HepG2 (cell line): ENCODE data around the gene GOT1. TPM values are rescaled to one million over a fixed set of nuclear protein-coding genes. Genes with fewer than 3 reads are reported as not detected.

Source experiments
- ATAC-seq: fragments of 200-7000 bp; cut with Tn5 transposase; 3 replicates; pipeline ENCODE4 v1.9.1; 2020; ENCODE audit warnings: mild to moderate bottlenecking, moderate library complexity
- BruUV-seq: library from RNA; stranded (reverse); fragments of 400-500 nt; replicated peaks from 2 replicates; lab custom pipeline; 2021; lab: Mats Ljungman, UMichigan
- CTCF ChIA-PET: fragments of 300-600 bp; formaldehyde crosslinking; extraction: SDS; loops from one replicate; lab custom pipeline; 2021; ENCODE audit warnings: low total read pairs, inconsistent platforms, low intra/inter-chr PET ratio; lab: Yijun Ruan, JAX
- POLR2A ChIA-PET: fragments of 350-600 bp; sonication (Branson Sonifier 250); formaldehyde crosslinking; loops from one replicate; lab custom pipeline; 2020; ENCODE audit warnings: antibody characterized with exemption, inconsistent platforms; lab: Yijun Ruan, JAX
- DNase-seq: peaks from one replicate; pipeline ENCODE4 v3.0.0-alpha.2; 2015; ENCODE audit warnings: low spot score
- FAIRE-seq: peaks from 3 replicates; lab custom pipeline; 2011; peaks lifted over from hg19 to GRCh38; lab: Jason Lieb, UNC
- H2AFZ ChIP-seq: one replicate; pipeline ENCODE4 v1.6.1; 2011; ENCODE audit warnings: low read length, inconsistent platforms
- H3K27ac ChIP-seq: fragments of 300-600 bp; 3 replicates; pipeline ENCODE4 v1.8.0; 2011; ENCODE audit warnings: mixed run types, mild to moderate bottlenecking, mixed read lengths, low read length, inconsistent platforms; ENCODE audit not compliant: insufficient read depth; ENCODE audit errors: extremely low read length
- H3K27me3 ChIP-seq, 2 experiments: fragments of 200-600 bp in 1 of 2; 2 replicates in 1 of 2; 3 replicates in 1 of 2; pipeline versions ENCODE4 v1.6.0 to v1.8.0; 2011; ENCODE audit warnings: low read length in 2 of 2, mild to moderate bottlenecking in 2 of 2, moderate library complexity in 2 of 2, inconsistent platforms in 1 of 2; ENCODE audit not compliant: insufficient read depth in 2 of 2, control insufficient read depth in 1 of 2
- H3K36me3 ChIP-seq, 2 experiments: fragments of 200-600 bp in 1 of 2; replicated peaks in 1 of 2; 2 replicates in 1 of 2; 3 replicates in 1 of 2; pipeline versions ENCODE4 v1.5.1 to v1.8.0; 2011; ENCODE audit warnings: low read length in 2 of 2, inconsistent platforms in 1 of 2; ENCODE audit not compliant: insufficient read depth in 2 of 2, control insufficient read depth in 1 of 2
- H3K4me1 ChIP-seq: 2 replicates; pipeline ENCODE4 v1.5.1; 2012; ENCODE audit warnings: low read length, inconsistent platforms; ENCODE audit not compliant: insufficient read depth
- H3K4me2 ChIP-seq: 2 replicates; pipeline ENCODE4 v1.6.0; 2011; ENCODE audit warnings: low read depth, low read length, inconsistent platforms
- H3K4me3 ChIP-seq, 3 experiments: fragments of 200-600 bp in 1 of 3; sonication (generic), shearing (Covaris generic) in 1 of 3; replicated peaks in 1 of 3; 2 replicates each; pipeline ENCODE4 v1.5.1; 2011 to 2016; ENCODE audit warnings: low read length in 3 of 3, inconsistent platforms in 2 of 3, low read depth in 2 of 3, mild to moderate bottlenecking in 2 of 3, control low read depth in 1 of 3, mixed read lengths in 1 of 3; ENCODE audit not compliant: insufficient read depth in 1 of 3
- H3K79me2 ChIP-seq: one replicate; pipeline ENCODE4 v1.6.1; 2011; ENCODE audit warnings: low read length, inconsistent platforms; ENCODE audit not compliant: insufficient read depth
- H3K9ac ChIP-seq: 2 replicates; pipeline ENCODE4 v1.6.0; 2011; ENCODE audit warnings: mild to moderate bottlenecking, low read depth, low read length, inconsistent platforms; ENCODE audit not compliant: insufficient read depth
- H3K9me3 ChIP-seq: 2 replicates; pipeline ENCODE4 v1.5.1; 2012; ENCODE audit warnings: mild to moderate bottlenecking, low read length
- H4K20me1 ChIP-seq: 2 replicates; pipeline ENCODE4 v1.6.0; 2011; ENCODE audit warnings: inconsistent platforms, mild to moderate bottlenecking, low read length, moderate library complexity; ENCODE audit not compliant: insufficient read depth
- MIER3 ChIP-seq: IDR thresholded peaks from 2 replicates; pipeline ENCODE4 v1.6.1; 2016; ENCODE audit warnings: missing compliant biosample characterization, borderline replicate concordance
- NKX3-1 ChIP-seq: sonication (generic); formaldehyde crosslinking; IDR thresholded peaks from 2 replicates; pipeline ENCODE4 v1.5.0; 2020; ENCODE audit warnings: missing genetic modification reagents
- PPARG ChIP-seq: conservative IDR thresholded peaks from 2 replicates; pipeline ENCODE4 v1.6.1; 2016; ENCODE audit warnings: missing biosample characterization, missing genetic modification reagents
- TP53 ChIP-seq: sonication (generic); formaldehyde crosslinking; conservative IDR thresholded peaks from 2 replicates; pipeline ENCODE4 v1.4.0; 2020; ENCODE audit warnings: missing genetic modification reagents
- YEATS4 ChIP-seq: sonication (generic); formaldehyde crosslinking; IDR thresholded peaks from 2 replicates; pipeline ENCODE4 v1.4.0; 2020; ENCODE audit warnings: missing genetic modification reagents, borderline replicate concordance
- ZMYM3 ChIP-seq: sonication (generic); formaldehyde crosslinking; IDR thresholded peaks from 2 replicates; pipeline ENCODE4 v1.5.1; 2020; ENCODE audit warnings: mild to moderate bottlenecking, missing genetic modification reagents
- ZNF12 ChIP-seq: sonication (generic); formaldehyde crosslinking; IDR thresholded peaks from 2 replicates; pipeline ENCODE4 v1.5.0; 2020; ENCODE audit warnings: missing genetic modification reagents
- ZNF678 ChIP-seq: sonication (generic); formaldehyde crosslinking; IDR thresholded peaks from 2 replicates; pipeline ENCODE4 v1.4.0; 2020; ENCODE audit warnings: mild to moderate bottlenecking, missing genetic modification reagents
- ZSCAN29 ChIP-seq: sonication (generic); formaldehyde crosslinking; conservative IDR thresholded peaks from 2 replicates; pipeline ENCODE4 v1.4.0; 2020; ENCODE audit warnings: mild to moderate bottlenecking, missing genetic modification reagents
- WGBS: methylation state at CpG from one replicate; pipeline ENCODE4 v1.1.6; 2017; ENCODE audit warnings: low lambda C conversion rate; 5-methylcytosine and 5-hydroxymethylcytosine counted together
- in situ Hi-C: cut with HindIII; loops from 2 replicates; pipeline ENCODE4 v1.10.0; 2017; ENCODE audit warnings: low pct_unique_long_range_greater_than_20kb; ENCODE audit not compliant: extremely low pct_ligation_motif_present
- intact Hi-C: fragments of 100-400 bp; cut with micrococcal nuclease; formaldehyde crosslinking; loops from one replicate; pipeline ENCODE4 v1.10.0; 2022; ENCODE audit not compliant: unreplicated experiment
- polyA plus RNA-seq, 8 experiments: library from polyadenylated mRNA; depleted of rRNA in 3 of 8; stranded (reverse) in 7 of 8; unstranded in 1 of 8; fragments of >200 nt; fragmentation: Illumina TruSeq in 4 of 8; extraction: Trizol in 4 of 8; gene quantifications; 2 replicates each; pipeline versions ENCODE4 v1.2.1 to v1.2.3, GENCODE V29; 2011 to 2016; ENCODE audit warnings: low read depth in 4 of 8, missing spikeins in 1 of 8, mixed read lengths in 1 of 8; ENCODE audit not compliant: insufficient read depth in 1 of 8
- total RNA-seq, 5 experiments: library from RNA; depleted of rRNA; stranded (reverse); fragments of >200 nt; fragmentation: Illumina TruSeq; extraction: Trizol; gene quantifications; 2 replicates each; pipeline ENCODE4 v1.2.3, GENCODE V29; 2016; ENCODE audit warnings: low read depth in 1 of 5
- TF ChIP-seq, protein P1 (sequence below): sonication (generic); formaldehyde crosslinking; IDR thresholded peaks from 2 replicates; pipeline ENCODE4 v1.4.0; 2020; ENCODE audit warnings: missing genetic modification reagents
- TF ChIP-seq, protein P2 (sequence below): IDR thresholded peaks from 2 replicates; pipeline ENCODE4 v1.6.1; 2016; ENCODE audit warnings: mild to moderate bottlenecking, missing biosample characterization, missing genetic modification reagents
- TF ChIP-seq, protein P3 (sequence below): sonication (generic); formaldehyde crosslinking; IDR thresholded peaks from 2 replicates; pipeline ENCODE4 v1.4.0; 2020; ENCODE audit warnings: low read depth, missing genetic modification reagents

The GOT1 gene
- total and polyA plus RNA-seq, 2 of the 13 experiments (the other 11 are each of a cell fraction or from before 2014, with no cell fraction given) = 81.2 to 102 TPM

DNA sequence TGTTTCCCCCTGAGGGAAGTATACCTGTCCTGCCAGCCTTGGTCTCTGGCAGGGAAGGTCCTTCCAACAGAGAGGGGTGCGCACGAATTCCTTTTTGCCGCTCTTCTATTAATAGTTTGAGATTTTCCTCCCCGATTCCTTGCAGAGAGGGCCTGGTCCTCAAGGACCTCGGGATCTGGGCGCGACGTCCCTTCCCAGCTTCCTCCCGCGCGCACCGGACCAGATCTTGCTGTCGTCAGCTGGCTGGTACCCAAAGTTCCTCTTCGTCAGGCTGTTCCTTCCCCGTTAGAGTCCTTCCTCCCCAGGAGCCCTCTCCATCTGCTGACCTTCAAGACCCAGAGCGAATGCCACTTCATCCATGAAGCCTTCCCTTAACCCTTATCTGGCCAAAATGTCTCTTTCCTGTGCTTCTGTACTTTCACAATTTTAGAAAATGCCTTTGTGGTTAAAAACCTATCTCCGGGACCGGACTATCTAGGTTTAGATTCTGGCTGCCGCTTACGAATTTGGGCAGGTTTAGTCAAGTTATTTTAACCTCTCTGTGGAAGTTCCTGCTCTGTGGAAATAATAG lies 851 bp upstream of the GOT1 start (continued):
- TF ChIP-seq, protein P1, sequence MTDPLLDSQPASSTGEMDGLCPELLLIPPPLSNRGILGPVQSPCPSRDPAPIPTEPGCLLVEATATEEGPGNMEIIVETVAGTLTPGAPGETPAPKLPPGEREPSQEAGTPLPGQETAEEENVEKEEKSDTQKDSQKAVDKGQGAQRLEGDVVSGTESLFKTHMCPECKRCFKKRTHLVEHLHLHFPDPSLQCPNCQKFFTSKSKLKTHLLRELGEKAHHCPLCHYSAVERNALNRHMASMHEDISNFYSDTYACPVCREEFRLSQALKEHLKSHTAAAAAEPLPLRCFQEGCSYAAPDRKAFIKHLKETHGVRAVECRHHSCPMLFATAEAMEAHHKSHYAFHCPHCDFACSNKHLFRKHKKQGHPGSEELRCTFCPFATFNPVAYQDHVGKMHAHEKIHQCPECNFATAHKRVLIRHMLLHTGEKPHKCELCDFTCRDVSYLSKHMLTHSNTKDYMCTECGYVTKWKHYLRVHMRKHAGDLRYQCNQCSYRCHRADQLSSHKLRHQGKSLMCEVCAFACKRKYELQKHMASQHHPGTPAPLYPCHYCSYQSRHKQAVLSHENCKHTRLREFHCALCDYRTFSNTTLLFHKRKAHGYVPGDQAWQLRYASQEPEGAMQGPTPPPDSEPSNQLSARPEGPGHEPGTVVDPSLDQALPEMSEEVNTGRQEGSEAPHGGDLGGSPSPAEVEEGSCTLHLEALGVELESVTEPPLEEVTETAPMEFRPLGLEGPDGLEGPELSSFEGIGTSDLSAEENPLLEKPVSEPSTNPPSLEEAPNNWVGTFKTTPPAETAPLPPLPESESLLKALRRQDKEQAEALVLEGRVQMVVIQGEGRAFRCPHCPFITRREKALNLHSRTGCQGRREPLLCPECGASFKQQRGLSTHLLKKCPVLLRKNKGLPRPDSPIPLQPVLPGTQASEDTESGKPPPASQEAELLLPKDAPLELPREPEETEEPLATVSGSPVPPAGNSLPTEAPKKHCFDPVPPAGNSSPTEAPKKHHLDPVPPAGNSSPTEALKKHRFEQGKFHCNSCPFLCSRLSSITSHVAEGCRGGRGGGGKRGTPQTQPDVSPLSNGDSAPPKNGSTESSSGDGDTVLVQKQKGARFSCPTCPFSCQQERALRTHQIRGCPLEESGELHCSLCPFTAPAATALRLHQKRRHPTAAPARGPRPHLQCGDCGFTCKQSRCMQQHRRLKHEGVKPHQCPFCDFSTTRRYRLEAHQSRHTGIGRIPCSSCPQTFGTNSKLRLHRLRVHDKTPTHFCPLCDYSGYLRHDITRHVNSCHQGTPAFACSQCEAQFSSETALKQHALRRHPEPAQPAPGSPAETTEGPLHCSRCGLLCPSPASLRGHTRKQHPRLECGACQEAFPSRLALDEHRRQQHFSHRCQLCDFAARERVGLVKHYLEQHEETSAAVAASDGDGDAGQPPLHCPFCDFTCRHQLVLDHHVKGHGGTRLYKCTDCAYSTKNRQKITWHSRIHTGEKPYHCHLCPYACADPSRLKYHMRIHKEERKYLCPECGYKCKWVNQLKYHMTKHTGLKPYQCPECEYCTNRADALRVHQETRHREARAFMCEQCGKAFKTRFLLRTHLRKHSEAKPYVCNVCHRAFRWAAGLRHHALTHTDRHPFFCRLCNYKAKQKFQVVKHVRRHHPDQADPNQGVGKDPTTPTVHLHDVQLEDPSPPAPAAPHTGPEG = peak; percentile 46; the same call in 1 of the 2 replicates
- TF ChIP-seq, protein P2, sequence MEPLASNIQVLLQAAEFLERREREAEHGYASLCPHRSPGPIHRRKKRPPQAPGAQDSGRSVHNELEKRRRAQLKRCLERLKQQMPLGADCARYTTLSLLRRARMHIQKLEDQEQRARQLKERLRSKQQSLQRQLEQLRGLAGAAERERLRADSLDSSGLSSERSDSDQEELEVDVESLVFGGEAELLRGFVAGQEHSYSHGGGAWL (CRISPR knock-in tag) = 0 out of 2 replicates have a peak, but pooled peaks have one; percentile 9
- no peak for TF ChIP-seq NKX3-1 (CRISPR knock-in tag)
- TF ChIP-seq, all 625 proteins: peak for 33

DNA sequence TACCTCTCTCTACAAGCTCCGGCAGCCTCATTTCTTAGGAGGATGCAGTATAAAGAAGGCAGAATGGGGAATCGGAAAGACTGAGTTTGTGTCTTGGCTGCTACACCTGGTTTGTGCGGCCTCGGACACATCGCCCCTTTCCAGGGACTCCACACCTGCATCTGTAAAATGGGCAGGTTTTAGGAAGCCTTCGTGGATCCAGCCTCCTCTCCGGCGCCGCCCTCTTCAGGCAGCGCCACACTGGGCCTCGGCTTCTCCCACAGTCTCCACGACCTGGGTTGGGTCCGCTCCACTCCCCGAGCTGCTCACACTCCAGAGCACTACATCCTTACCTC lies 341 bp downstream of the GOT1 start:
- under 1% methylated on average over 11 of the region's 14 CpGs for WGBS
- H3K27me3 ChIP-seq = no peaks in the 10 kb centered on the region; a peak in 1 of 5 replicates
- FAIRE-seq (no peak), ATAC-seq (peak; percentile 30; the same call in 2 of the 3 replicates), DNase-seq (no peak)
- H3K4me3 ChIP-seq = peak overlapping the region; percentile 87 to 99 (median 93)
- no peak overlapping the region for H2AFZ ChIP-seq
- TSS peak; percentile 58 for BruUV-seq
- peaks cover 64% of the 10 kb centered on the region for H3K79me2 ChIP-seq
- peak overlapping the region; percentile 91 for H3K9ac ChIP-seq
- peak overlapping the region; percentile 73 for H3K27ac ChIP-seq
- intact Hi-C loops (loop anchor here (1.0 to 2.0 kb wide), 2 partner anchors 17 to 34 kb away; no protein-coding TSS in a partner anchor), in situ Hi-C loops (loop anchor here (5.0 kb wide), 2 partner anchors 38 to 182 kb away; no protein-coding TSS in a partner anchor)
- no peaks in the 10 kb centered on the region for H4K20me1 ChIP-seq
- ChIA-PET POLR2A (interaction anchor here (0.7 to 2.6 kb wide), 20 partner anchors 9 to 303 kb away, joined by 3 to 43 read pairs (median 5); partner anchors contain the start of genes ENTPD7 and SLC25A28), CTCF (no interaction called here)
- H3K36me3 ChIP-seq = peaks cover 7 to 20% of the 10 kb centered on the region in 2 experiments
- peak overlapping the region; percentile 90 for H3K4me2 ChIP-seq
- H3K9me3 ChIP-seq = no peaks in the 10 kb centered on the region
- H3K4me1 ChIP-seq = peaks cover 56% of the 10 kb centered on the region
- TF ChIP-seq ZNF12 (CRISPR knock-in tag) (peak; percentile 30; the same call in 1 of the 2 replicates), PPARG (CRISPR knock-in tag) (0 out of 2 replicates have a peak, but pooled peaks have one; percentile 5), TP53 (0 out of 2 replicates have a peak, but pooled peaks have one; percentile 24), YEATS4 (CRISPR knock-in tag) (0 out of 2 replicates have a peak, but pooled peaks have one; percentile 3), ZSCAN29 (CRISPR knock-in tag) (0 out of 2 replicates have a peak, but pooled peaks have one; percentile 52), MIER3 (CRISPR knock-in tag) (0 out of 2 replicates have a peak, but pooled peaks have one; percentile 5), ZNF678 (CRISPR knock-in tag) (0 out of 2 replicates have a peak, but pooled peaks have one; percentile 29), ZMYM3 (CRISPR knock-in tag) (peak; percentile 78)
- TF ChIP-seq, protein P3, sequence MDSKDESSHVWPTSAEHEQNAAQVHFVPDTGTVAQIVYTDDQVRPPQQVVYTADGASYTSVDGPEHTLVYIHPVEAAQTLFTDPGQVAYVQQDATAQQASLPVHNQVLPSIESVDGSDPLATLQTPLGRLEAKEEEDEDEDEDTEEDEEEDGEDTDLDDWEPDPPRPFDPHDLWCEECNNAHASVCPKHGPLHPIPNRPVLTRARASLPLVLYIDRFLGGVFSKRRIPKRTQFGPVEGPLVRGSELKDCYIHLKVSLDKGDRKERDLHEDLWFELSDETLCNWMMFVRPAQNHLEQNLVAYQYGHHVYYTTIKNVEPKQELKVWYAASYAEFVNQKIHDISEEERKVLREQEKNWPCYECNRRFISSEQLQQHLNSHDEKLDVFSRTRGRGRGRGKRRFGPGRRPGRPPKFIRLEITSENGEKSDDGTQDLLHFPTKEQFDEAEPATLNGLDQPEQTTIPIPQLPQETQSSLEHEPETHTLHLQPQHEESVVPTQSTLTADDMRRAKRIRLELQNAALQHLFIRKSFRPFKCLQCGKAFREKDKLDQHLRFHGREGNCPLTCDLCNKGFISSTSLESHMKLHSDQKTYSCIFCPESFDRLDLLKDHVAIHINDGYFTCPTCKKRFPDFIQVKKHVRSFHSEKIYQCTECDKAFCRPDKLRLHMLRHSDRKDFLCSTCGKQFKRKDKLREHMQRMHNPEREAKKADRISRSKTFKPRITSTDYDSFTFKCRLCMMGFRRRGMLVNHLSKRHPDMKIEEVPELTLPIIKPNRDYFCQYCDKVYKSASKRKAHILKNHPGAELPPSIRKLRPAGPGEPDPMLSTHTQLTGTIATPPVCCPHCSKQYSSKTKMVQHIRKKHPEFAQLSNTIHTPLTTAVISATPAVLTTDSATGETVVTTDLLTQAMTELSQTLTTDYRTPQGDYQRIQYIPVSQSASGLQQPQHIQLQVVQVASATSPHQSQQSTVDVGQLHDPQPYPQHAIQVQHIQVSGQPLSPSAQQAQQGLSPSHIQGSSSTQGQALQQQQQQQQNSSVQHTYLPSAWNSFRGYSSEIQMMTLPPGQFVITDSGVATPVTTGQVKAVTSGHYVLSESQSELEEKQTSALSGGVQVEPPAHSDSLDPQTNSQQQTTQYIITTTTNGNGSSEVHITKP (CRISPR knock-in tag) = no peak
